Esophagus muscularis mucosa (tissue), 3 donors: ENCODE data around the gene FAM118A.

Experiments used
- POLR2A ChIP-seq: fragments of 450-650 bp; IDR thresholded peaks from one replicate; pipeline ENCODE4 v1.6.1; 2017; ENCODE audit warnings: antibody characterized with exemption, moderate library complexity, mild to moderate bottlenecking, low read depth
- TF ChIP-seq, protein P1 (sequence below), 3 experiments: fragments of 200-600 bp in 2 of 3; fragments of 450-650 bp in 1 of 3; sonication (generic) in 2 of 3; IDR thresholded peaks; one replicate each; pipeline ENCODE4 v1.5.1; 2017 to 2019; ENCODE audit warnings: antibody characterized with exemption in 3 of 3, mild to moderate bottlenecking in 2 of 3, moderate library complexity in 1 of 3

DNA sequence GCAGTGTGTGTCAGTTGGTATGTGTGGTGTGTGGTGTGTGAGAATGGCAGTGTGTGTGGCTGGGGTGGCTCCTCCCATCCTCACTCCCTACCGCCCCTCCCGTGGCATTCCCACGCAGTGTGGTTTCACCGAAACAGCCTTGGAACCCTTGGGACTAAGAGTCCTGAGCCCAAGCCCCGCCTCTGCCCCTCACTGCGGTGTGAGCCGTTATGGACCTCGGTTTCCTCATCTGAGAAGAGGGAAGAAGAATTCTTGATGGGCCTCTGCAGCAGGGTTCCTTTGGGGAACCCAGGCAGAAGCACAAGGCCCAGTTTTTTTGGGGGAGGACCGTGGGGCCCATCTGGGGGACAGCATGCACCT lies 17.8 kb upstream of the FAM118A start:
- TF ChIP-seq, protein P1, sequence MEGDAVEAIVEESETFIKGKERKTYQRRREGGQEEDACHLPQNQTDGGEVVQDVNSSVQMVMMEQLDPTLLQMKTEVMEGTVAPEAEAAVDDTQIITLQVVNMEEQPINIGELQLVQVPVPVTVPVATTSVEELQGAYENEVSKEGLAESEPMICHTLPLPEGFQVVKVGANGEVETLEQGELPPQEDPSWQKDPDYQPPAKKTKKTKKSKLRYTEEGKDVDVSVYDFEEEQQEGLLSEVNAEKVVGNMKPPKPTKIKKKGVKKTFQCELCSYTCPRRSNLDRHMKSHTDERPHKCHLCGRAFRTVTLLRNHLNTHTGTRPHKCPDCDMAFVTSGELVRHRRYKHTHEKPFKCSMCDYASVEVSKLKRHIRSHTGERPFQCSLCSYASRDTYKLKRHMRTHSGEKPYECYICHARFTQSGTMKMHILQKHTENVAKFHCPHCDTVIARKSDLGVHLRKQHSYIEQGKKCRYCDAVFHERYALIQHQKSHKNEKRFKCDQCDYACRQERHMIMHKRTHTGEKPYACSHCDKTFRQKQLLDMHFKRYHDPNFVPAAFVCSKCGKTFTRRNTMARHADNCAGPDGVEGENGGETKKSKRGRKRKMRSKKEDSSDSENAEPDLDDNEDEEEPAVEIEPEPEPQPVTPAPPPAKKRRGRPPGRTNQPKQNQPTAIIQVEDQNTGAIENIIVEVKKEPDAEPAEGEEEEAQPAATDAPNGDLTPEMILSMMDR (IDR thresholded peaks at IDR 0.05): no peak
- no peak for TF ChIP-seq POLR2A
